ENCODE data around the gene PABPC1L2A.
"Not testable (repeated sequence)": the region's sequence is repeated elsewhere in the genome, so short reads cannot be mapped to it uniquely, and the experiment has no call there.

The PABPC1L2A gene

DNA sequence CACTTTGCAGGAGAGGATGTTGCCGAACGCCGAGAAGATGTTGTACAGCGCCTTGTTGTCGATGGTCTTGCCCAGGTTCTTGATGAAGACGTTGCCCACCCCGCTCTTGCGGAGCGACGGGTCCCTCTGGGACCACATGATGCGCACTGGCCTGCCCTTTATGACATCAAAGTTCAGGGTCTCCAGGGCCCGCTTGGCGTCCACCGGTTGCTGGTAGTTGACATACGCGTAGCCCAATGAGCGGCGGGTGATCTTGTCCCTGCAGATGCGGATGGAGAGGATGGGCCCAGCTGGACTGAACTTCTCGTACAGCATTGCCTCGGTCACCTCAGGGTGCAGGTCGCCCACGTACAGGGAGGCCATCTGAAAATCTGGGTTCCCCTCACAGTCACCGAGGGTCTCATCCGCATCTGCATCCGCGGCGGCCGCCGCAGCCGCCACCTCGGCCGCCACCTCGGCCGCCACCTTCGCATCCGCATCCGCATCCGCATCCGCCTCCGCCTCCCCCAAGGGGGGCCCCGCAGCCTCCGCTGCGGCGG lies at the start of gene PABPC1L2A:
PABPC1L2A (minus strand) TSS at position 489 of the 539 bp plus-strand sequence; CDS start at position 363, 126 bp downstream.
- H3K4me2 ChIP-seq (ENCODE audit: low read length); H3K79me2 ChIP-seq (ENCODE audit: control insufficient read depth, low read length); H3K27ac ChIP-seq (ENCODE audit: low read depth, low read length); H3K9me3 ChIP-seq (ENCODE audit: control insufficient read depth, insufficient read depth, low read length); H3K36me3 ChIP-seq (ENCODE audit: control insufficient read depth, low read length); H3K27me3 ChIP-seq (ENCODE audit: control insufficient read depth, low read length); H3F3A ChIP-seq (ENCODE audit: control insufficient read depth, insufficient read depth); H3K9me2 ChIP-seq (replicated peaks; ENCODE audit: control insufficient read depth, low read length); H4K20me1 ChIP-seq (ENCODE audit: control insufficient read depth, insufficient read depth, low read depth, low read length); H3K4me3 ChIP-seq (ENCODE audit: low read length); H3K4me1 ChIP-seq (ENCODE audit: control insufficient read depth, low read length): not testable (repeated sequence)

DNA sequence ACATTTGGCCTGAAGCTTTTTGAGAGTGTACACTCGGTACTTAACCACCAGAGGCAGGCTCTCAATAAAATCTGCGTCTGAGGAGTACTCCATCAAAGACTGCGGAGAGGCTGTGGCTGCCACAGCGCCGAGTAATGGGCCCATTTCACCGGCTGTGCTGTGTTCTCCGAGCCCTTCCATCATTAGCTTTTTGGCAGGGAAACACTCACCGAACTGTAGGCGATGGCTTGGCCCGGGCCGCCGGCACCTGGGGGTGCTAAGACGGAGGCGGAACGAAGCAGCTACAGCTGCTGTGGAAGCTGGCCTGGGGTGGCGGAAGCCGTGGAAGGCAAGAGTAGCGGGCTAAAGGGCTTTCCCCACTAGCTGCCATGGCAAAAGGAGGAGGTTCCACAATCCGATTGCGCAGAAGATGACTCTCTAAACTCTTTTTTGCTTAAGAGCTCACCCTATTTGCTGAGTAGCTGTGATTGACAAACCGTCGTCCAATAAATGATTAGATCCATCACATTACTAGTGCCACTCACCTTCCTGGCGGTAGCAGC lies 48.5 kb upstream of the PABPC1L2A start:
- Histone ChIP-seq H3K9me3 (ENCODE audit: control insufficient read depth, insufficient read depth, low read length) (no peaks in the 10 kb centered on the region), H3K4me2 (ENCODE audit: low read length) (no peak overlapping the region), H3K36me3 (ENCODE audit: control insufficient read depth, low read length) (no peaks in the 10 kb centered on the region), H3K79me2 (ENCODE audit: control insufficient read depth, low read length) (no peaks in the 10 kb centered on the region), H3K27ac (ENCODE audit: low read depth, low read length) (no peak overlapping the region), H3K4me1 (ENCODE audit: control insufficient read depth, low read length) (no peaks in the 10 kb centered on the region), H3K9me2 (replicated peaks; ENCODE audit: control insufficient read depth, low read length) (no peaks in the 10 kb centered on the region), H3K27me3 (ENCODE audit: control insufficient read depth, low read length) (no peaks in the 10 kb centered on the region), H3K4me3 (ENCODE audit: low read length) (no peak overlapping the region), H4K20me1 (ENCODE audit: control insufficient read depth, insufficient read depth, low read depth, low read length) (no peaks in the 10 kb centered on the region), H3F3A (ENCODE audit: control insufficient read depth, insufficient read depth) (no peaks in the 10 kb centered on the region)
- TF ChIP-seq, protein P1, sequence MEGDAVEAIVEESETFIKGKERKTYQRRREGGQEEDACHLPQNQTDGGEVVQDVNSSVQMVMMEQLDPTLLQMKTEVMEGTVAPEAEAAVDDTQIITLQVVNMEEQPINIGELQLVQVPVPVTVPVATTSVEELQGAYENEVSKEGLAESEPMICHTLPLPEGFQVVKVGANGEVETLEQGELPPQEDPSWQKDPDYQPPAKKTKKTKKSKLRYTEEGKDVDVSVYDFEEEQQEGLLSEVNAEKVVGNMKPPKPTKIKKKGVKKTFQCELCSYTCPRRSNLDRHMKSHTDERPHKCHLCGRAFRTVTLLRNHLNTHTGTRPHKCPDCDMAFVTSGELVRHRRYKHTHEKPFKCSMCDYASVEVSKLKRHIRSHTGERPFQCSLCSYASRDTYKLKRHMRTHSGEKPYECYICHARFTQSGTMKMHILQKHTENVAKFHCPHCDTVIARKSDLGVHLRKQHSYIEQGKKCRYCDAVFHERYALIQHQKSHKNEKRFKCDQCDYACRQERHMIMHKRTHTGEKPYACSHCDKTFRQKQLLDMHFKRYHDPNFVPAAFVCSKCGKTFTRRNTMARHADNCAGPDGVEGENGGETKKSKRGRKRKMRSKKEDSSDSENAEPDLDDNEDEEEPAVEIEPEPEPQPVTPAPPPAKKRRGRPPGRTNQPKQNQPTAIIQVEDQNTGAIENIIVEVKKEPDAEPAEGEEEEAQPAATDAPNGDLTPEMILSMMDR (IDR thresholded peaks at IDR 0.05; ENCODE audit: low read depth, low read length, poor library complexity, severe bottlenecking) = no peak
- TF ChIP-seq EZH2phosphoT487 (IDR thresholded peaks at IDR 0.05; ENCODE audit: borderline replicate concordance, low read length) = no peak

DNA sequence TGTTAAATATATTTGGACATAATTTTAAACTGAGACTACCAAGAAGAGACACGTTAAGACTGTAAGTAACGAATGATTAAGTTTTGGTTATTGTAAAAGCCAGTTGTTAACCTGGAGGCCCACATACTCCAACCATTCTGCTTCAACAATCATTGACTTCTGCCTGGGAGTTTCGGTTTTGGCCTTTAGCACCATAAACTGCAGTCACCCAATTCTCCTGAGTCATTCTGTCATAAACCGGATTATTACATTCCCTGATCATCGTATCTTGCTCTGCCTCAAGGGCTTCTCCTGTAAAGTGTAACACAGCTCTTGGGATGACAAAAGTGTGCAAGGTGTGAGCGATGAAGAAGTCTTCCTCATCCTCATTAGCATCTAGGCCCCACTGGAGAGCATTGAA lies 46.9 kb upstream of the PABPC1L2A start:
- no peaks in the 10 kb centered on the region for H4K20me1 ChIP-seq (ENCODE audit: control insufficient read depth, insufficient read depth, low read depth, low read length)
- H3K27me3 ChIP-seq (ENCODE audit: control insufficient read depth, low read length) = no peaks in the 10 kb centered on the region
- H3K4me2 ChIP-seq (ENCODE audit: low read length) = no peak overlapping the region
- no peaks in the 10 kb centered on the region for H3K9me2 ChIP-seq (replicated peaks; ENCODE audit: control insufficient read depth, low read length)
- H3F3A ChIP-seq (ENCODE audit: control insufficient read depth, insufficient read depth) = no peaks in the 10 kb centered on the region
- no peaks in the 10 kb centered on the region for H3K79me2 ChIP-seq (ENCODE audit: control insufficient read depth, low read length)
- H3K9me3 ChIP-seq (ENCODE audit: control insufficient read depth, insufficient read depth, low read length) = no peaks in the 10 kb centered on the region
- H3K4me3 ChIP-seq (ENCODE audit: low read length) = no peak overlapping the region
- H3K36me3 ChIP-seq (ENCODE audit: control insufficient read depth, low read length) = no peaks in the 10 kb centered on the region
- no peaks in the 10 kb centered on the region for H3K4me1 ChIP-seq (ENCODE audit: control insufficient read depth, low read length)
- no peak for TF ChIP-seq EZH2phosphoT487 (IDR thresholded peaks at IDR 0.05; ENCODE audit: borderline replicate concordance, low read length)
- TF ChIP-seq, protein P1 (IDR thresholded peaks at IDR 0.05; ENCODE audit: low read depth, low read length, poor library complexity, severe bottlenecking) = no peak
- H3K27ac ChIP-seq (ENCODE audit: low read depth, low read length) = no peak overlapping the region

DNA sequence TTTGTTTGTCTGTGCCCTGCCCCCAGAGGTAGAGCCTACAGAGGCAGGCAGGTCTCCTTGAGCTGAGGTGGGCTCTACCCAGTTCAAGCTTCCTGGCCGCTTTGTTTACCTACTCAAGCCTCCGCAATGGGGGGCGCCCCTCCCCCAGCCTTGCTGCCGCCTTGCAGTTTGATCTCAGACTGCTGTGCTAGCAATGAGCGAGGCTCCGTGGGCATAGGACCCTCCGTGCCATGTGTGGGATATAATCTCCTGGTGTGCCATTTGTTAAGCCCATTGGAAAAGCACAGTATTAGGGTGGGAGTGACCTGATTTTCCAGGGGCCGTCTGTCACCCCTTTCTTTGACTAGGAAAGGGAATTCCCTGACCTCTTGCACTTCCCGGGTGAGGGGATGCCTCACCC lies 20.2 kb upstream of the PABPC1L2A start:
- not testable (repeated sequence) for H3K27me3 ChIP-seq (ENCODE audit: control insufficient read depth, low read length); H3K27ac ChIP-seq (ENCODE audit: low read depth, low read length); H3F3A ChIP-seq (ENCODE audit: control insufficient read depth, insufficient read depth); H3K36me3 ChIP-seq (ENCODE audit: control insufficient read depth, low read length); H4K20me1 ChIP-seq (ENCODE audit: control insufficient read depth, insufficient read depth, low read depth, low read length); H3K4me3 ChIP-seq (ENCODE audit: low read length); H3K4me2 ChIP-seq (ENCODE audit: low read length); H3K9me2 ChIP-seq (replicated peaks; ENCODE audit: control insufficient read depth, low read length); H3K9me3 ChIP-seq (ENCODE audit: control insufficient read depth, insufficient read depth, low read length); H3K4me1 ChIP-seq (ENCODE audit: control insufficient read depth, low read length); H3K79me2 ChIP-seq (ENCODE audit: control insufficient read depth, low read length)

DNA sequence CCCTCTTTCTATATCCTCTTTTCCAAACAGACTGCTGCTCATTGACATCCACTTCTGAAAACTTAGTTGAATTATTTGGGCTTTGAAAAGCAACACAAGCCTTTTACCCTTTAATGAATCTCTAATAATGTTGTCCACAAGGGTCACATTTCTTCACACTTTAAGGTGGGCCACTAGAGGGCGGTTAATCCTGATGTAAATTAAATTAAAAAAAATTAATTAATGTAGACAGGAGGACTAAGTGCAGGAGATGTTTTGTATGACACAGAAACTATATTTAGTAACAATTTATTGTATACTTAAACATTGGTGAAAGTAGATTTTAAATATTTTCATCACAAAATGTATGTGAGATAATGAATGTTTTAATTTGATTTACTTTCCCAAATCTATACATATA lies 7.5 kb upstream of the PABPC1L2A start:
- H3K27me3 ChIP-seq (ENCODE audit: control insufficient read depth, low read length); H3K9me2 ChIP-seq (replicated peaks; ENCODE audit: control insufficient read depth, low read length); H3K36me3 ChIP-seq (ENCODE audit: control insufficient read depth, low read length); H4K20me1 ChIP-seq (ENCODE audit: control insufficient read depth, insufficient read depth, low read depth, low read length); H3K79me2 ChIP-seq (ENCODE audit: control insufficient read depth, low read length); H3K27ac ChIP-seq (ENCODE audit: low read depth, low read length); H3K4me1 ChIP-seq (ENCODE audit: control insufficient read depth, low read length); H3K4me3 ChIP-seq (ENCODE audit: low read length); H3F3A ChIP-seq (ENCODE audit: control insufficient read depth, insufficient read depth); H3K4me2 ChIP-seq (ENCODE audit: low read length); H3K9me3 ChIP-seq (ENCODE audit: control insufficient read depth, insufficient read depth, low read length): not testable (repeated sequence)

DNA sequence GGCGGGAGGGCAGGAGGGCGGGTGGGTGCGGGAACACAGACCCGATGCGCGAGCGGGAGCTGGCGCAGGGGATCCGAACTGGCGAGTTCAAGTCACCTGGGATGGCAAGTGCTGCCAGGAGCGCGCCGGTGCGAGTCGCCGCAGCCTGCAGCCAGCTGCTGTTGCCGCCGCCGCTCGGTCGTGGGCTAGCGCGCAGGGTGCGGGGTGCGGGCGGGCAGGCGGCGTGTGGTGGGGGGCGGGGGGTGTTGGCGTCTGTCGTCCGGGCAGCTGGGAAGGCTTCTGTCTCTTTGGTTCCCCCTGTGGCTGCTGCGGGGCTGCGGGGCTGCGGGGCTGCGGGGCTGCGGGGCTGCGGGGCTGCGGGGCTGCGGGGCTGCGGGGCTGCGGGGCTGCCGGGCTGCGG lies 572 bp upstream of the PABPC1L2A start:
- H3K36me3 ChIP-seq (ENCODE audit: control insufficient read depth, low read length); H3K79me2 ChIP-seq (ENCODE audit: control insufficient read depth, low read length); H3K27ac ChIP-seq (ENCODE audit: low read depth, low read length); H3K4me3 ChIP-seq (ENCODE audit: low read length); H3K4me1 ChIP-seq (ENCODE audit: control insufficient read depth, low read length); H4K20me1 ChIP-seq (ENCODE audit: control insufficient read depth, insufficient read depth, low read depth, low read length); H3K4me2 ChIP-seq (ENCODE audit: low read length); H3K9me2 ChIP-seq (replicated peaks; ENCODE audit: control insufficient read depth, low read length); H3K27me3 ChIP-seq (ENCODE audit: control insufficient read depth, low read length); H3F3A ChIP-seq (ENCODE audit: control insufficient read depth, insufficient read depth); H3K9me3 ChIP-seq (ENCODE audit: control insufficient read depth, insufficient read depth, low read length): not testable (repeated sequence)

DNA sequence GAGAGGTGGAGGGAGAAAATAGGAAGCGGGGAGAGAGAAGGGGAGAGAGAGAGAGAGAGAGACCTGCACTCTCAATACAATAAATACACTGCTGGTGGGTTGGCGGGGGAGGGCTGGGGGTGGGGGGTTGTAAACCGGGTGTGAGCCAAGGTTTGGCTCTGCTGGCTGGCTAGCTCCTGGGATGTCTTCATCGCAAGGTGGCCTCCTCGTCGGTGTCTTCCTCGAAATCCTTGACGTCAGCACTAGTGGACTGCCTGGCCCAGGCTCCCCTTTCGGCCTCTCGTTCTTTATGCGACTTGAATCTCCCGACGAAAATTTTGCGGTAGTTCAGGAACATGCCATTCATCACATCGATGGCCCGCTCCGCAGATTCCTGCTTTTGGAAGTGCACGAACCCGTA lies 715 bp downstream of the PABPC1L2A start:
- not testable (repeated sequence) for H3K4me3 ChIP-seq (ENCODE audit: low read length); H3K79me2 ChIP-seq (ENCODE audit: control insufficient read depth, low read length); H3K9me2 ChIP-seq (replicated peaks; ENCODE audit: control insufficient read depth, low read length); H3K4me2 ChIP-seq (ENCODE audit: low read length); H3K9me3 ChIP-seq (ENCODE audit: control insufficient read depth, insufficient read depth, low read length); H3F3A ChIP-seq (ENCODE audit: control insufficient read depth, insufficient read depth); H3K4me1 ChIP-seq (ENCODE audit: control insufficient read depth, low read length); H3K27me3 ChIP-seq (ENCODE audit: control insufficient read depth, low read length); H4K20me1 ChIP-seq (ENCODE audit: control insufficient read depth, insufficient read depth, low read depth, low read length); H3K36me3 ChIP-seq (ENCODE audit: control insufficient read depth, low read length); H3K27ac ChIP-seq (ENCODE audit: low read depth, low read length)
